Keratinocyte (primary cell): ENCODE results near the gene PLAAT5. TPM values are rescaled to one million over a fixed set of nuclear protein-coding genes. Genes with fewer than 3 reads are reported as not detected.

ENCODE experiments used
- DNase-seq: peaks from one replicate; pipeline ENCODE4 v3.0.0-alpha.2; 2011; ENCODE audit warnings: low read depth, missing footprints, low spot score
- FAIRE-seq: peaks from 2 replicates; lab custom pipeline; 2011; peaks lifted over from hg19 to GRCh38; lab: Jason Lieb, UNC
- H2AFZ ChIP-seq: 2 replicates; pipeline ENCODE4 v1.6.0; 2012; ENCODE audit warnings: low read length, control low read depth, inconsistent platforms; ENCODE audit not compliant: control insufficient read depth
- H3K27ac ChIP-seq: 2 replicates; pipeline ENCODE4 v1.5.1; 2011; ENCODE audit warnings: low read length; ENCODE audit not compliant: control insufficient read depth, insufficient read depth
- H3K27me3 ChIP-seq: 3 replicates; pipeline ENCODE4 v1.6.0; 2011; ENCODE audit warnings: low read length; ENCODE audit not compliant: control insufficient read depth, insufficient read depth; ENCODE audit errors: extremely low read depth
- H3K36me3 ChIP-seq, 2 experiments: 2 replicates in 1 of 2; 3 replicates in 1 of 2; pipeline ENCODE4 v1.5.1; 2011; ENCODE audit warnings: low read length in 2 of 2, mild to moderate bottlenecking in 1 of 2; ENCODE audit not compliant: control insufficient read depth in 2 of 2, insufficient read depth in 2 of 2; ENCODE audit errors: extremely low read depth in 1 of 2
- H3K4me1 ChIP-seq: 3 replicates; pipeline ENCODE4 v1.5.1; 2011; ENCODE audit warnings: low read length; ENCODE audit not compliant: control insufficient read depth, insufficient read depth; ENCODE audit errors: extremely low read depth
- H3K4me2 ChIP-seq: 3 replicates; pipeline ENCODE4 v1.6.0; 2011; ENCODE audit warnings: low read depth, low read length; ENCODE audit not compliant: control insufficient read depth, insufficient read depth; ENCODE audit errors: extremely low read depth
- H3K4me3 ChIP-seq, 3 experiments: fragments of 200-600 bp in 1 of 3; sonication (generic) in 1 of 3; 2 replicates in 2 of 3; 3 replicates in 1 of 3; pipeline ENCODE4 v1.5.1; 2011 to 2016; ENCODE audit warnings: low read length in 3 of 3, mild to moderate bottlenecking in 3 of 3, control low read depth in 2 of 3, inconsistent platforms in 1 of 3, low read depth in 1 of 3, mixed read lengths in 1 of 3, mixed run types in 1 of 3, moderate library complexity in 1 of 3; ENCODE audit not compliant: control insufficient read depth in 2 of 3, insufficient read depth in 2 of 3; ENCODE audit errors: extremely low read depth in 1 of 3
- H3K79me2 ChIP-seq: 2 replicates; pipeline ENCODE4 v1.6.0; 2012; ENCODE audit warnings: low read length; ENCODE audit not compliant: control insufficient read depth, insufficient read depth
- H3K9ac ChIP-seq: 3 replicates; pipeline ENCODE4 v1.6.0; 2011; ENCODE audit warnings: low read length; ENCODE audit not compliant: control insufficient read depth, insufficient read depth; ENCODE audit errors: extremely low read depth
- H3K9me1 ChIP-seq: 3 replicates; pipeline ENCODE4 v1.6.0; 2011; ENCODE audit warnings: low read length; ENCODE audit not compliant: control insufficient read depth, insufficient read depth; ENCODE audit errors: extremely low read depth
- H3K9me3 ChIP-seq: 2 replicates; pipeline ENCODE4 v1.5.1; 2012; ENCODE audit warnings: low read depth, low read length; ENCODE audit not compliant: control insufficient read depth
- H4K20me1 ChIP-seq: 3 replicates; pipeline ENCODE4 v1.6.0; 2011; ENCODE audit warnings: low read length; ENCODE audit not compliant: control insufficient read depth, insufficient read depth; ENCODE audit errors: extremely low read depth
- EZH2 ChIP-seq: IDR thresholded peaks from one replicate; pipeline ENCODE4 v1.6.1; 2012; ENCODE audit warnings: inconsistent platforms, mild to moderate bottlenecking, low read length, moderate library complexity
- dilution Hi-C: fragments of 300-500 bp; cut with MboI; formaldehyde crosslinking; loops from one replicate; pipeline ENCODE4 v1.7.0; 2020; ENCODE audit warnings: low sequenced_read_pairs; ENCODE audit not compliant: extremely low pct_ligation_motif_present
- polyA plus RNA-seq, 5 experiments: library from polyadenylated mRNA; depleted of rRNA in 3 of 5; stranded (reverse) in 3 of 5; stranded (forward) in 1 of 5; unstranded in 1 of 5; fragments of >200 nt; gene quantifications; 1 replicate in 1 of 5; 2 replicates in 3 of 5; 3 replicates in 1 of 5; pipeline versions ENCODE4 v1.2.1 to v1.2.3, GENCODE V29; 2011 to 2012; ENCODE audit warnings: missing spikeins in 2 of 5, low read depth in 1 of 5, low replicate concordance in 1 of 5
- TF ChIP-seq, protein P1 (sequence below), 3 experiments: IDR thresholded peaks in 1 of 3; conservative IDR thresholded peaks in 1 of 3; optimal IDR thresholded peaks in 1 of 3; 2 replicates in 2 of 3; 3 replicates in 1 of 3; pipeline versions ENCODE3 to v1.5.1; 2011; ENCODE audit warnings: low read length in 3 of 3, mild to moderate bottlenecking in 3 of 3, moderate library complexity in 2 of 3, control low read depth in 1 of 3, inconsistent platforms in 1 of 3; ENCODE audit not compliant: insufficient read depth in 2 of 3; ENCODE audit errors: extremely low read depth in 1 of 3

Gene PLAAT5
- polyA plus RNA-seq, 1 donor (not counting 4 experiments of a cell fraction or from before 2014, with no cell fraction given) = not detected

DNA sequence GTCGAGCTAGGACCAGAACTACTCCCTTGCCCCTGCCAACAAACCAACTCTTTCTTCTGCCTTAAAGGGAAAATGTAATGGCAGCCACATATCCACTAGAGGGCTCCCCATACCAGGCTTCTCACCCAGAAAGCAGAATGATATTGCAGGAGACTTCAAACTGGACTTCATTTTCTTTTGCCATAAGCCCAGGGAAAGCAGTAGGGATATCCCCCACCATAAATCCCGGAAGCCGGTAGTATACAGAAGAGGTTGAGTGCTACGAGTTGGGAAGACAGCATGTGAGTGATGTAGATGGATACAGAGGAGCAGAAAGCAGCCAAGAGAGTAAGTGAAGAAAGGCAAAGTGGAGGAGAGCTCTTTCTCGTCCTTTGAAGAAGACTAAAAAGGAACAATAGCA is 12.1 kb downstream of the PLAAT5 start:
- Histone ChIP-seq H3K9ac (no peak overlapping the region), H3K27me3 (no peaks in the 10 kb centered on the region), H2AFZ (no peak overlapping the region), H3K4me1 (no peaks in the 10 kb centered on the region), H3K4me3 (no peak overlapping the region), H3K4me2 (no peak overlapping the region), H3K36me3 (no peaks in the 10 kb centered on the region), H3K9me3 (no peaks in the 10 kb centered on the region), H3K79me2 (no peaks in the 10 kb centered on the region), H3K27ac (no peak overlapping the region), H3K9me1 (no peaks in the 10 kb centered on the region), H4K20me1 (no peaks in the 10 kb centered on the region)
- peak; percentile 19 for DNase-seq
- TF ChIP-seq, protein P1, sequence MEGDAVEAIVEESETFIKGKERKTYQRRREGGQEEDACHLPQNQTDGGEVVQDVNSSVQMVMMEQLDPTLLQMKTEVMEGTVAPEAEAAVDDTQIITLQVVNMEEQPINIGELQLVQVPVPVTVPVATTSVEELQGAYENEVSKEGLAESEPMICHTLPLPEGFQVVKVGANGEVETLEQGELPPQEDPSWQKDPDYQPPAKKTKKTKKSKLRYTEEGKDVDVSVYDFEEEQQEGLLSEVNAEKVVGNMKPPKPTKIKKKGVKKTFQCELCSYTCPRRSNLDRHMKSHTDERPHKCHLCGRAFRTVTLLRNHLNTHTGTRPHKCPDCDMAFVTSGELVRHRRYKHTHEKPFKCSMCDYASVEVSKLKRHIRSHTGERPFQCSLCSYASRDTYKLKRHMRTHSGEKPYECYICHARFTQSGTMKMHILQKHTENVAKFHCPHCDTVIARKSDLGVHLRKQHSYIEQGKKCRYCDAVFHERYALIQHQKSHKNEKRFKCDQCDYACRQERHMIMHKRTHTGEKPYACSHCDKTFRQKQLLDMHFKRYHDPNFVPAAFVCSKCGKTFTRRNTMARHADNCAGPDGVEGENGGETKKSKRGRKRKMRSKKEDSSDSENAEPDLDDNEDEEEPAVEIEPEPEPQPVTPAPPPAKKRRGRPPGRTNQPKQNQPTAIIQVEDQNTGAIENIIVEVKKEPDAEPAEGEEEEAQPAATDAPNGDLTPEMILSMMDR (optimal IDR thresholded peaks at IDR 0.05 in 1 of 3, IDR thresholded peaks at IDR 0.05 in 1 of 3, conservative IDR thresholded peaks at IDR 0.05 in 1 of 3; ENCODE audit: extremely low read depth in 1 of 3, insufficient read depth in 2 of 3, low read length in 3 of 3) = peak; percentile 81 to 93 (median 87)
- no peak for TF ChIP-seq EZH2
- peak; percentile 80 for FAIRE-seq
- dilution Hi-C loops = no loop called here

DNA sequence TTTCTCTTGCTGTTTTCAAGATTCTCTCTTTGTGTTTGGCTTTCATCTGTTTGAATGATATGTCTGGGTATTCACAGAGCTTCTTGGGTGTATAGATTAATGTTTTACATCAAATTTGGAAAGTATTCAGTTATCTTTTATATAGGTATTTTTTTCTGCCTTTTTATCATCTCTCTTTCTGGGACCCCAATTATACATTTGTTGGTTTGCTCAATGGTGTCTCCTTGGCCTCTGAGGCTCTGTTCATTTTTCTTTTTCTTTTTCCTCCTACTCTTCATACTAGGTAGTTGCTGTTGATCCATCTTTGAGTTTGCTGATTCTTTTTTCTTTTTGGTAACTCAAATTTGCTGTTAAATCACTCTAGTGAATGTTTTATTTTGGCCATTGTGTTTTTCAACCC is 14.3 kb downstream of the PLAAT5 start:
- DNase-seq = no peak

More for the DNA sequence above, 14.3 kb downstream of the PLAAT5 start:
- TF ChIP-seq, protein P1 (optimal IDR thresholded peaks at IDR 0.05 in 1 of 3, IDR thresholded peaks at IDR 0.05 in 1 of 3, conservative IDR thresholded peaks at IDR 0.05 in 1 of 3; ENCODE audit: extremely low read depth in 1 of 3, insufficient read depth in 2 of 3, low read length in 3 of 3) = no peak
- TF ChIP-seq EZH2 = no peak
- no peak overlapping the region for H3K4me3 ChIP-seq
- no peak overlapping the region for H3K9ac ChIP-seq
- no peak overlapping the region for H2AFZ ChIP-seq
- H3K27me3 ChIP-seq = no peaks in the 10 kb centered on the region
- no peak for FAIRE-seq
- H3K79me2 ChIP-seq = no peaks in the 10 kb centered on the region
- dilution Hi-C loops = no loop called here
- H3K9me3 ChIP-seq = no peaks in the 10 kb centered on the region
- no peaks in the 10 kb centered on the region for H4K20me1 ChIP-seq
- H3K36me3 ChIP-seq = no peaks in the 10 kb centered on the region
- no peak overlapping the region for H3K27ac ChIP-seq
- no peaks in the 10 kb centered on the region for H3K9me1 ChIP-seq
- H3K4me1 ChIP-seq = no peaks in the 10 kb centered on the region
- H3K4me2 ChIP-seq = no peak overlapping the region
